Measurements from ENCODE around the gene MAN1A1.

Gene MAN1A1

DNA sequence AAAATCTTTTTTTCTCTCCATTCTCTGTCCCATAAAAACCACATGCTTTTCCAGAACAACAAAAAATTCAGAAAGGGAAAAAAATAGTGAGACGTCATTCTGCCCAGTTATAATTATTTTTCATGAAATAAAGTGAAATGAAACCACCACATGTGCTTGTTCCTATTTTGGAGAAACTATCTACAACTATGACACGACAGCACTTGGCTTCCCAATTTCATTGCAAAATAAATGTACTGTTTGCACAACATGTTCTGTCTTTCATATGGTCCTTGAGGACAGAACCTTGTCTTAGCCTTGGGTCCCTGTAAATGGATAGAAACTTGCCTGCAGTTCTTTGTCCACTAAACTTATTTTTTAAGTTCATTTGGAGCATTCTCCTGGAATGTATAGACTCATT is 5.6 kb upstream of the MAN1A1 start:
- TF ChIP-seq YY1 (IDR thresholded peaks at IDR 0.05; ENCODE audit: low read depth) (no peak), TCF12 (IDR thresholded peaks at IDR 0.05; ENCODE audit: low read depth) (no peak), TEAD4 (IDR thresholded peaks at IDR 0.05) (no peak), CREB1 (IDR thresholded peaks at IDR 0.05; ENCODE audit: low read depth) (no peak), EP300 (IDR thresholded peaks at IDR 0.05; ENCODE audit: borderline replicate concordance) (no peak), ZBTB7A (IDR thresholded peaks at IDR 0.05; ENCODE audit: low read depth) (no peak)
- TF ChIP-seq, protein P1, sequence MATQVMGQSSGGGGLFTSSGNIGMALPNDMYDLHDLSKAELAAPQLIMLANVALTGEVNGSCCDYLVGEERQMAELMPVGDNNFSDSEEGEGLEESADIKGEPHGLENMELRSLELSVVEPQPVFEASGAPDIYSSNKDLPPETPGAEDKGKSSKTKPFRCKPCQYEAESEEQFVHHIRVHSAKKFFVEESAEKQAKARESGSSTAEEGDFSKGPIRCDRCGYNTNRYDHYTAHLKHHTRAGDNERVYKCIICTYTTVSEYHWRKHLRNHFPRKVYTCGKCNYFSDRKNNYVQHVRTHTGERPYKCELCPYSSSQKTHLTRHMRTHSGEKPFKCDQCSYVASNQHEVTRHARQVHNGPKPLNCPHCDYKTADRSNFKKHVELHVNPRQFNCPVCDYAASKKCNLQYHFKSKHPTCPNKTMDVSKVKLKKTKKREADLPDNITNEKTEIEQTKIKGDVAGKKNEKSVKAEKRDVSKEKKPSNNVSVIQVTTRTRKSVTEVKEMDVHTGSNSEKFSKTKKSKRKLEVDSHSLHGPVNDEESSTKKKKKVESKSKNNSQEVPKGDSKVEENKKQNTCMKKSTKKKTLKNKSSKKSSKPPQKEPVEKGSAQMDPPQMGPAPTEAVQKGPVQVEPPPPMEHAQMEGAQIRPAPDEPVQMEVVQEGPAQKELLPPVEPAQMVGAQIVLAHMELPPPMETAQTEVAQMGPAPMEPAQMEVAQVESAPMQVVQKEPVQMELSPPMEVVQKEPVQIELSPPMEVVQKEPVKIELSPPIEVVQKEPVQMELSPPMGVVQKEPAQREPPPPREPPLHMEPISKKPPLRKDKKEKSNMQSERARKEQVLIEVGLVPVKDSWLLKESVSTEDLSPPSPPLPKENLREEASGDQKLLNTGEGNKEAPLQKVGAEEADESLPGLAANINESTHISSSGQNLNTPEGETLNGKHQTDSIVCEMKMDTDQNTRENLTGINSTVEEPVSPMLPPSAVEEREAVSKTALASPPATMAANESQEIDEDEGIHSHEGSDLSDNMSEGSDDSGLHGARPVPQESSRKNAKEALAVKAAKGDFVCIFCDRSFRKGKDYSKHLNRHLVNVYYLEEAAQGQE (IDR thresholded peaks at IDR 0.05; ENCODE audit: low read depth) = no peak
- TF ChIP-seq, protein P2, sequence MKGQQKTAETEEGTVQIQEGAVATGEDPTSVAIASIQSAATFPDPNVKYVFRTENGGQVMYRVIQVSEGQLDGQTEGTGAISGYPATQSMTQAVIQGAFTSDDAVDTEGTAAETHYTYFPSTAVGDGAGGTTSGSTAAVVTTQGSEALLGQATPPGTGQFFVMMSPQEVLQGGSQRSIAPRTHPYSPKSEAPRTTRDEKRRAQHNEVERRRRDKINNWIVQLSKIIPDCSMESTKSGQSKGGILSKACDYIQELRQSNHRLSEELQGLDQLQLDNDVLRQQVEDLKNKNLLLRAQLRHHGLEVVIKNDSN (IDR thresholded peaks at IDR 0.05) = no peak

- TF ChIP-seq FOXM1 (IDR thresholded peaks at IDR 0.05; ENCODE audit: borderline replicate concordance, low read depth) = no peak
- TF ChIP-seq EP300 (IDR thresholded peaks at IDR 0.05; ENCODE audit: borderline replicate concordance) = no peak
- no peak for TF ChIP-seq NFIC (IDR thresholded peaks at IDR 0.05)
- TF ChIP-seq YY1 (IDR thresholded peaks at IDR 0.05; ENCODE audit: low read depth) = no peak
- no peak for TF ChIP-seq TEAD4 (IDR thresholded peaks at IDR 0.05)
- TF ChIP-seq MAX (IDR thresholded peaks at IDR 0.05) = no peak
- TF ChIP-seq CEBPB (IDR thresholded peaks at IDR 0.05) = no peak
- TF ChIP-seq ZBTB7A (IDR thresholded peaks at IDR 0.05; ENCODE audit: low read depth) = no peak
- no peak for TF ChIP-seq TAF1 (IDR thresholded peaks at IDR 0.05; ENCODE audit: low read depth)
- TF ChIP-seq, protein P1 (IDR thresholded peaks at IDR 0.05; ENCODE audit: low read depth) = no peak
- no peak for TF ChIP-seq TCF12 (IDR thresholded peaks at IDR 0.05; ENCODE audit: low read depth)
- no peak for TF ChIP-seq EGR1 (IDR thresholded peaks at IDR 0.05)
- TF ChIP-seq CREB1 (IDR thresholded peaks at IDR 0.05; ENCODE audit: low read depth) = no peak
- TF ChIP-seq, protein P2 (IDR thresholded peaks at IDR 0.05) = no peak
- no peak for TF ChIP-seq RAD21 (IDR thresholded peaks at IDR 0.05; ENCODE audit: low read depth)
Observed at GRCh38 chr6:119353696-119354095, 4.1 kb upstream of the MAN1A1 start.

DNA sequence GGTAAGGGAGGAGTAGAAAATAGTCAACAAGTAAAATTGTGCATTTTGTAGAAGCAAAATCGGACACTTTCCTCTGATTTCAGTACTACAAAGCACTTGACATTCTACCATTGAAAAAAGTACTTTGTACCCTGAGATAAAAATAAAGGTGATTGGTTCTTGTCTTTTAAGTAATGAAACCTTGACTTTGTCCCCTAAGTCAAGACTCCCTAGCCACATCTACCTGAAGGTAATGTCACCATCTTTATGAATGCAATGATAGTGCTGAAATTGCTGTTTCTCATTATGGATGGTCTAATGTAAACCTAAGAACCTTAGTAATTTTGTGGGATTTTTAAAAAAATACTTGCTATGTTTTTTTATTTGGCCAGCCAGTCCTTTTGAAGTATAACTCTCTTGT is 2.4 kb upstream of the MAN1A1 start:
- TF ChIP-seq YY1 (IDR thresholded peaks at IDR 0.05; ENCODE audit: low read depth) (no peak), FOXM1 (IDR thresholded peaks at IDR 0.05; ENCODE audit: borderline replicate concordance, low read depth) (no peak), RAD21 (IDR thresholded peaks at IDR 0.05; ENCODE audit: low read depth) (no peak), ZBTB7A (IDR thresholded peaks at IDR 0.05; ENCODE audit: low read depth) (no peak), CEBPB (IDR thresholded peaks at IDR 0.05) (no peak), CREB1 (IDR thresholded peaks at IDR 0.05; ENCODE audit: low read depth) (no peak), TAF1 (IDR thresholded peaks at IDR 0.05; ENCODE audit: low read depth) (no peak), NFIC (IDR thresholded peaks at IDR 0.05) (no peak), MAX (IDR thresholded peaks at IDR 0.05) (no peak), EGR1 (IDR thresholded peaks at IDR 0.05) (no peak), EP300 (IDR thresholded peaks at IDR 0.05; ENCODE audit: borderline replicate concordance) (no peak), TCF12 (IDR thresholded peaks at IDR 0.05; ENCODE audit: low read depth) (no peak), TEAD4 (IDR thresholded peaks at IDR 0.05) (no peak)
- TF ChIP-seq, protein P1 (IDR thresholded peaks at IDR 0.05; ENCODE audit: low read depth) = no peak
- TF ChIP-seq, protein P2 (IDR thresholded peaks at IDR 0.05) = no peak

DNA sequence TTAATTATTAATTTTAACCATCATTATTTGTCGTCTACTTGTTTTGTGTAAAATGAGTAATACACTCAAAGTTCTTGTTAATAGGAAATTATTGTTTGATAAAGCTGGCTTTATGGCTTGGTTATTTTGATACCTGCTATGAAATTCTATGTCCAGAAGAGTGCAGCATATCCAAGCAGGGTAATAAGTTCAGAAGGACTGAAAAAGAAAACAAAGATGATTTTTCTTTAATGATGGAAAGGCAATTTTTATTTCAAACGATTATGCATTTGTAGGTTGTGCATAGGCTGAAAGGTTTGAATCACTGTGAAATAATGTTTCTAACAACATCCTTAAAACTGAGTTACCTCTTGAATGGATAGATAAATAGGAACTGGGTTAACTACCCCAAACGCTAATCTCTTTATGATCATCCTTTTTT is 1.4 kb upstream of the MAN1A1 start:
- TF ChIP-seq CEBPB (IDR thresholded peaks at IDR 0.05) (no peak), RAD21 (IDR thresholded peaks at IDR 0.05; ENCODE audit: low read depth) (peak; percentile 28)

Measured in Ishikawa (cell line).